Activated CD4-positive, CD25-positive, alpha-beta regulatory T cell treated with anti-CD3 and anti-CD28 coated beads, Interleukin-2, amount 50 U/mL, for 24 hours (primary cell): ENCODE results near the gene PSME3.

Experiments used
- ATAC-seq, 2 donors: fragments of 150-1000 bp; cut with Tn5 transposase; one replicate each; pipeline ENCODE4 v1.10.0; 2021; ENCODE audit warnings: mild to moderate bottlenecking in 1 of 2, moderate library complexity in 1 of 2

The PSME3 gene, protein sequence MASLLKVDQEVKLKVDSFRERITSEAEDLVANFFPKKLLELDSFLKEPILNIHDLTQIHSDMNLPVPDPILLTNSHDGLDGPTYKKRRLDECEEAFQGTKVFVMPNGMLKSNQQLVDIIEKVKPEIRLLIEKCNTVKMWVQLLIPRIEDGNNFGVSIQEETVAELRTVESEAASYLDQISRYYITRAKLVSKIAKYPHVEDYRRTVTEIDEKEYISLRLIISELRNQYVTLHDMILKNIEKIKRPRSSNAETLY

DNA sequence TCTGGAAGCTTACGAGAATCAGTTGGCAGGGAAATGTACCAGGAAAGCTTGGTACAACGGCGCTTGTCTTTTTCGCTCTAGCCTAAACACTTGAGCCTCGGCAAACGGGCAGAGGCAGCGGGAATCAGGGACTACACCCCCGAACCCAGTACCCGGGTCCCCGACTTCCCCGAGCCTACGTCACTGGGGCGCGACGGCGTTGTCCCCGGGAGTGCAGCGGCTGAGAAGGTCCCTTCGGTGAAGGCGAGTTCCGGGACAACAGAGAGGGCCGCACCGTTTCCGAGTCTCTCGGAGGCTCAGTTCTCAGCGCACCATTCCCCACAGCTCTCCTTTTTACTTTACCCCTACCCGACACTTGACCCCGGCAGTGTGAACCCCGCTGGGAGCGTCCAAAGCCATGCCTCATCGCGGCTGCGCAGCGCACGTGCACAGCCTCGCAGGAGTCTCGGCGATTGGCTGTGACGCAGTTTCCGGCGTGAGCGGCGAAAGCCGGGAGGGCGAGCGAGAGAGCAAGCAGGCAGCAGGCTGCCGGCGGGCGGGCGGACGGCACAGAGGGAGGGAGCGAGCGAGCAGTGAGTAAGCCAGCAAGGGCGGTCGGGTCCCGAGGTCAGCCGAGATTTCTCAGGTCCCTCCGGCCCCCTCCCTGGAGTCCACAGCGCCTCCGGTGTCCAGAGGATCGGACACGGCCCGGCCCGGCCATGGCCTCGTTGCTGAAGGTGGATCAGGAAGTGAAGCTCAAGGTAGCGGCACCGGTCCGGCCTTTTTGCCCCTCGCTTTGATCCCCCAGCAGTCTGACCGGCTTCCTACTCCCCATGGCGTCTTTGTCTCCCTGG lies at the start of gene PSME3:
Gene PSME3, plus strand, starts transcription at position 464 of the 833 bp plus-strand sequence. Its CDS starts 235 bp downstream, at position 699.
- peak; percentile 87 to 88 for ATAC-seq

GRCh38 chr17:42783791-42784138 lies 49.4 kb upstream of the PSME3 start:
- no peak for ATAC-seq

GRCh38 chr17:42784409-42784808 lies 48.8 kb upstream of the PSME3 start:
- ATAC-seq, result no peak

GRCh38 chr17:42784811-42785592 lies 48.2 kb upstream of the PSME3 start:
- no peak for ATAC-seq

GRCh38 chr17:42787266-42787665 lies 45.9 kb upstream of the PSME3 start:
- no peak for ATAC-seq

- no peak for ATAC-seq
Measured at GRCh38 chr17:42791948-42792347, 41.2 kb upstream of the PSME3 start.

- no peak for ATAC-seq
Measured at GRCh38 chr17:42792545-42792944, 40.7 kb upstream of the PSME3 start.

DNA sequence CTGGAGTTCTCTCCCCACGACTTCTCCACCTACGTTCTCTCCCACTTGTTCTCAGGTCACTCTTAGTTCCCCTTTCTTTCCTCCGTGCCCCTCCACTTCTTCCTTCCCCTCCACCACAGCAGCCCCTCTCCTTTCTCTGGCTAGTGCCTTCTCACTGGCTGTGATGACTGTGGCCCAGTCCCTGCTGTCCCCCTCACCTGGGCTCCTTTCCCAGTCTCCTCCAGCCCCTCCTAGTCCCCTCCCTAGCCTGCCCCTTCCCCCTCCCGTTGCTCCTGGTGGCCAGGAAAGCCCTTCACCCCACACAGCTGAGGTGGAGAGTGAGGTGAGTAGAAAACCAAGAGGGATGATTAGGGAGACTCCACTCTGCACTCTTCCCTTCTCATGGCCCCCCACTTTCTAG lies 38.1 kb upstream of the PSME3 start:
- ATAC-seq, result no peak

DNA sequence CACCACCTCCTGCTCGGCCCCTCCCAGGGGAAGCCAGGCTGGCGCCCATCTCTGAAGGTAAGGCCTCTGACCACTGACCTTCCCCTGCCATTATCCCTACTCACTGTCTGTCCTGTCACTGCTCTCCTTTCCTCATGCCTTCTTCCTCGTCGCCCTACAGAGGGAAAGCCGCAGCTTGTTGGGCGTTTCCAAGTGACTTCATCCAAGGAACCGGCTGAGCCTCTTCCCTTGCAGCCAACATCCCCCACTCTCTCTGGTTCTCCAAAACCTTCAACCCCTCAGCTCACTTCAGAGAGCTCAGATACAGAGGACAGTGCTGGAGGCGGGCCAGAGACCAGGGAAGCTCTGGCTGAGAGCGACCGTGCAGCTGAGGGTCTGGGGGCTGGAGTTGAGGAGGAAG lies 37.7 kb upstream of the PSME3 start:
- no peak for ATAC-seq

DNA sequence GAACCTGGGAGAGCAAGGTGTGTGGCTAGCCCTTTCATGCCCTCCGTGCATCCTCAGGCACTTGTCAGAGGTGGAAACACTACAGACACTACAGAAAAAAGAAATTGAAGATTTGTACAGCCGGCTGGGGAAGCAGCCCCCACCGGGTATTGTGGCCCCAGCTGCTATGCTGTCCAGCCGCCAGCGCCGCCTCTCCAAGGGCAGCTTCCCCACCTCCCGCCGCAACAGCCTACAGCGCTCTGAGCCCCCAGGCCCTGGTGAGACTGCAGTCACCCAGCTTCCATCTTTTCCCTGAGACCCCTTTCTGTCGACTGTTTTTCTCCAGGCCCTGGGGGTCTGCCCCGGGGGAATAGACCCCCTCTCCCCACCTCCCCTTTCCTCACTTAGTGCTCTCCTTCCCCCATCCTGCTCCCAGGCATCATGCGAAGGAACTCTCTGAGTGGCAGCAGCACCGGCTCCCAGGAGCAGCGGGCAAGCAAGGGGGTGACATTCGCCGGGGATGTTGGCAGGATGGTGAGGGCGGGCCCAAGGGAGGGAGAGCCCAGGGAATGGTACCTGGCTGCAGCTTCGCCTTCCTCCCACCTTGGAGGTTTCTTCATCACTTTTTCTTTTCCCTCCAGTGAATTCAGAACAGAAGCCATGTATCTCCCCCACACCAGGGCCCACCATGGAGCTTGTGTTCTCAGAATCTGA lies 37.0 kb upstream of the PSME3 start:
- ATAC-seq, result no peak

- ATAC-seq, result no peak
Measured at GRCh38 chr17:42797067-42798007, 35.9 kb upstream of the PSME3 start.

DNA sequence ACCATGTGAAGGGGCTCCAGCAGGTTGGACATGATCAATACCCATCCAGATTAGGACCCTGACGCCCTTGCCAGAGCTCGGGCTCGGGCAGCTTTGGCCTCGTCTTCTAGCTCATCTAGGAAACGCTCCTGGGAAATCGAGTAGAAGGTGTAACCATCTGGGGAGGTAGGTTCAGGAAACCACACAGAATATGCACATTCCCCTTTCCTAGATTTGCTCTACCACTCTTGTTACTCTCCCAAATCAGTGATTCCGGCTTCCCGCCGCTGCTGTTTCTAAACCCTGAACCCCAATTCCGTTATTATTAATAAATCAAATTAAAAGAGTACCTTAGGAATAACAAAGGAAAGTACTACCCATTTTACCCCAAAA lies 35.2 kb upstream of the PSME3 start:
- ATAC-seq, result no peak

DNA sequence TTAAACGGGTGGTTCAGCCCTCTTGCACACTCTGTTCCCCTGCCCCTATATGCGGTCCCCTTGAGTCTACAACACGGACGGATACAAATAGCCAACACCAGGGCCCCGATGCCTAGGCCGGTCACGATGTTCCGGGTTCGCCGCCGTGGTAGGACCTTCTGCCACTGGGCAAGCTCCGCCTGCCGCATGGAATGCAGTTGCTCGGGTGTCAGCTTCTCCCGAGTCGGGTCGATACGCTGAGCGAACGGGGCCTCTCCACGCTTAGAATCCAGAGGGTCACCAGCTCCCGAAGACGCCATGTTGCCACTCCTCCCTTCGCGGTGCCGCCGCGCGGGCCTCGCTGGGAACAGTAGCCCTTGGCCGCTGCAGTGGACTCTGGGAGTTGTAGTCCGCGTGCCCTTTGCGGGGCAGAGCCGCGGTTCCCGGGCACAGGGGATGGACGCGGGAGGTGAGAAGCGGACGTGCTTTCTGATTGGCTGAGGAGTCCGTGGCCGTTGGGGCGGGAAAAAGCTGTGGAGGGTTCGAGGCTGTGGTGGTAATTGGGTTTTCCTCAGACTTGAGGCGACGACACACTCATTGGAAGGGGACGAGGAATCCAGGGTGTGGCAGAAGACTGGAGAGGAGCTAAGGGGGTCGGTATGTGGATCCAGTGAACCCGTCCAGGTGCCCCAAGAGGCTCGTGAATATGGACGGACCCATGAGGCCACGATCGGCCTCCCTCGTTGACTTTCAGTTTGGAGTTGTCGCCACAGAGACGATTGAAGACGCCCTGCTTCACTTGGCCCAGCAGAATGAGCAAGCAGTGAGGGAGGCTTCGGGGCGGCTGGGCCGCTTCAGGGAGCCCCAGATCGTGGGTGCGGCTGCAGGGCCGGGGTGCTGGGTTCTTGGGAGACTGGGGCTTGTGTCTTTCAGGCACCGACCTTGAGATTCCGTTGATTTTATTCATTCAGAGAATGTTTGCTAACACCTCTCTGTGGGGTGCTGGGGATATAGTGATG lies 34.5 kb upstream of the PSME3 start, which contains the start of the genes CNTD1 and COA3:
Gene CNTD1, plus strand, starts transcription at position 479 of the 998 bp plus-strand sequence. Its CDS starts 207 bp downstream, at position 686.
Gene COA3, minus strand, starts transcription at position 322 of the 998 bp plus-strand sequence. Its CDS starts 23 bp downstream, at position 299.
- peak; percentile 99 to 100 for ATAC-seq

DNA sequence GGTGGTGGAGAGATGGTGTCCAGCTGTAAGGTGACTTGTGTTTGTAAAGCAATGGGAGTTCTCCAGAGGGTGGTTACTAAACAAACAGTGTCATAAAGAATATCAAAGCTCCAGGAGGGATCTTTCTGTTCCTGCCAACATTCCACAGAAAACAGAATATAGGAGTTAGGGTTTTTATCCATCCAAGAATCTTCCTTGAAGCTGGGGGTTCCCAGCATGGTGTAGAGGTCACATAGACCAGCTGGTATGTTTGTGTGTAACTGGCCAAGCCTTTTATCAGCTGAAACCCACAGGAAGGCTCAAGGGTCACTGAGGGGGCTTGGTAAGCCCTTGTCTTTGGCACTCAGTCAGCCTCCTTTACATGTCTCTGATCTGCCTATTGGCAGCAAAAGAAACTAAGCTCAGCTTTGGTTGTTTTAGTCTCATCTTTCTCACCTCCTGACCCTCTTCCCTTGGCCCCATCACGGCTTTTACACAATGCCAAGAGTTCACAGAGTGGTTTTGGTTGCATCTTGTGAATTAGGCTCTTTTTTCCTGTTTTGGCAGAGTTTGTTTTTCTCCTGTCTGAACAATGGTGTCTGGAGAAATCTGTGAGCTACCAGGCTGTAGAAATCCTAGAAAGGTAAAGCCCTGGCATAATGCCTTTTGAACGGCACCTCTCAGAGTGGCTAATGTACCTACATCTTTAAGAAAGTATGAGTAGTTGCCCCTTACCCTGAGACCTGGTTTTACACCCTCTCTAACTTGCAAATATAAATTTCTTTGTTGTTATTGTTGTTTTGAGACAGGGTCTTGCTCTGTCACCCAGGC lies 29.9 kb upstream of the PSME3 start:
- ATAC-seq, result no peak

GRCh38 chr17:42804918-42805367 lies 28.3 kb upstream of the PSME3 start:
- ATAC-seq, result no peak

DNA sequence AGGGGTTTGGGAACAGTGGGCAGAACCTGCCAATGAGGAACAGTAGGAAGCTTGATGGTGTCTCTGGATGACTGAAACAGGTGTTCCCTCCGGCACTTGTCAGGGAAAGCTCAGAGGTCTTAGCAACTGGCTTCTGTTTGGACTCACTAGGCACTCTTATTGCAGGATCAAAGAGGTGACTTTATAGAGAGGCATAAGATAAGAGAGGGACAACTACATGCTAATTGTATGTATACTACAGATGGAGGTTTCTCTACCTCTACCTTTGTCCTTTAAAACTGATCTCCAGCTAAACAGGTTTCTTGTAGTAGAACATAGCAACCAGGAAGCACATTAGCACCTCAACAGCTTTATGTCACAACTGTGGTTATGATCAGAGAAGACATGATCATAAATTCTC lies 26.9 kb upstream of the PSME3 start:
- ATAC-seq, result no peak

GRCh38 chr17:42809250-42809649 lies 23.9 kb upstream of the PSME3 start:
- ATAC-seq, result no peak

- ATAC-seq, result no peak
Measured at GRCh38 chr17:42814633-42815399, 18.4 kb upstream of the PSME3 start.
